GM18519 (cell line): ENCODE results near the gene LAMC1.
"Not testable (repeated sequence)": the region's sequence is repeated elsewhere in the genome, so short reads cannot be mapped to it uniquely, and the experiment has no call there.

Experiments used
- ATAC-seq: cut with Tn5 transposase; IDR thresholded peaks from one replicate; pipeline ENCODE4 v1.9.1; 2021; ENCODE audit warnings: mild to moderate bottlenecking, moderate library complexity; ENCODE audit not compliant: unreplicated experiment, low FRiP score

LAMC1 gene

DNA sequence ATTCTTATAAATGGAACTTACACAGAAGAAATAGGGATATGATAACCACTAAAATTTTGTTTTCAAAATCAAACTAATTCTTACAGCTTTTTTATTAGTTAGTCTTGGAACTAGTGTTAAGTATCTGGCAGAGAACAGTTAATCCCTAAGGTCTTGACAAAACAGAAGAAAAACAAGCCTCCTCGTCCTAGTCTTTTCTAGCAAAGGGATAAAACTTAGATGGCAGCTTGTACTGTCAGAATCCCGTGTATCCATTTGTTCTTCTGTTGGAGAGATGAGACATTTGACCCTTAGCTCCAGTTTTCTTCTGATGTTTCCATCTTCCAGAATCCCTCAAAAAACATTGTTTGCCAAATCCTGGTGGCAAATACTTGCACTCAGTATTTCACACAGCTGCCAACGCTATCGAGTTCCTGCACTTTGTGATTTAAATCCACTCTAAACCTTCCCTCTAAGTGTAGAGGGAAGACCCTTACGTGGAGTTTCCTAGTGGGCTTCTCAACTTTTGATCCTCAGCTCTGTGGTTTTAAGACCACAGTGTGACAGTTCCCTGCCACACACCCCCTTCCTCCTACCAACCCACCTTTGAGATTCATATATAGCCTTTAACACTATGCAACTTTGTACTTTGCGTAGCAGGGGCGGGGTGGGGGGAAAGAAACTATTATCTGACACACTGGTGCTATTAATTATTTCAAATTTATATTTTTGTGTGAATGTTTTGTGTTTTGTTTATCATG lies 120.5 kb downstream of the LAMC1 start:
- no peak for ATAC-seq

DNA sequence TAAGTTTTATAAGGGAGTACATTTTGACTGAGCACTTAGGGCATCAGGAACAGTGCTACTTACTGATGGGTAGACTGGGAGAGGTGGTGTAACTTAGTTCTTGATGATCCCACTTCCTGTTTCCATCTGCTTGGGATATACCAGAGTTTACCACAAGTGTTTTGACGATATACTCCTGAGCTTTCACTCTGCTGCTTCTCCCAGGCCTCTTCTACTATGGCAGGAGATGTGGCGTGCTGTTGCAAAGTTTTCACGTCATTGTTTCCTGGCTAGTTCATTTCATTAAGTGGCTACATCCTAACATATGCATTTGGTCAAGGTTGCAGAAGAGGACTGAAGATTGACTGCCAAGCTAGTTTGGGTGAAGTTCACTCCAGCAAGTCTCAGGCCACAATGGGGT lies 121.5 kb downstream of the LAMC1 start:
- ATAC-seq, result no peak

DNA sequence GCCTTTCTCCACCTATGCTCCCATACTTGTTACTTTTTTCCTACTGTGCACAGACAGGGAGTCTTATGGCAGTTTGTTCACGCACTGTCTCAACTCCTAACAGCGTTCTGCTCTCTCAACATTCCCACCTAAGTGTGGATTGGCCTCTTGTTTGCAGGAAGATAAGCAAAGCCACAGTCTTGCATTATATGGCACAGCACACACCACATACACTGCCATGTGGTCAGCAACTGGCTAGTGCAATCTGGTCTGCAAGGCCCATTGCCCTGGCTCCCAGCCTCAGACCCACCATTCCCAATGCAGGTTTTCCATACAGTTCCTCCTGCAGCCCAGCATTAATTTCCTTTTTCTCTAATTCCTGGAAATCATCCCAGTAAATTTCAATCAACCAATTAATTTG lies 124.5 kb downstream of the LAMC1 start:
- no peak for ATAC-seq

DNA sequence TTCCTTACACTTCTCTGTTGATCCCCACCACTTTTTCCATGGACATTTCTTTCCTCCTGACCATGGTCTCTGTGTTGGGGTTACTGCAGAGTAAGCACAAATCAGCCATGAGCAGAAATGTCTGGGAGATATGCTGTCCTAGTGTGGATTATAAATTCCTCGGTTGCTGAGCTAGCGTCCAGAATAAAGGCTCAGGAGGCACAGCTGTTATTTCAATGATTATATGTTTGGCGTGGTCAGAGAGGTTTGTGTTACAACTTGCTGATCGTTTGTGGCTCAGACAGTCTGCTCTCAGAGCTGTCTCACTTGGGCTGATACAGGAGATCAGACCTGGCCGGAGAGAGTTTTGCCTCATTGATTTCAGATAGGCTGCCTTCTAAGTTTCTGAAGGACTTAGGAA lies 125.4 kb downstream of the LAMC1 start:
- ATAC-seq, result no peak

DNA sequence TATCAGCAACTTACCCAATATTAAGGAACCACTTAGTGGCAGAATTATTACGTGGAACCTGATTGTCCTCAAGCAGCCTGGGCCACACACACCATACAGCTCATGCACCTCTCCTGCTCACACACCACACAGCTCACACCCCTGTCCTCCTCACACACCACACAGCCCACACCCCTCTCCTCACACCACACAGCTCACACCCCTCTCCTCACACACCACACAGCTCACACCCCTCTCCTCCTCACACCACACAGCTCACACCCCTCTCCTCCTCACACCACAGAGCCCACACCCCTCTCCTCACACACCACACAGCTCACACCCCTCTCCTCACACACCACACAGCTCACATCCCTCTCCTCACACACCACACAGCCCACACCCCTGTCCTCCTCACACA lies 126.1 kb downstream of the LAMC1 start:
- ATAC-seq, result no peak

DNA sequence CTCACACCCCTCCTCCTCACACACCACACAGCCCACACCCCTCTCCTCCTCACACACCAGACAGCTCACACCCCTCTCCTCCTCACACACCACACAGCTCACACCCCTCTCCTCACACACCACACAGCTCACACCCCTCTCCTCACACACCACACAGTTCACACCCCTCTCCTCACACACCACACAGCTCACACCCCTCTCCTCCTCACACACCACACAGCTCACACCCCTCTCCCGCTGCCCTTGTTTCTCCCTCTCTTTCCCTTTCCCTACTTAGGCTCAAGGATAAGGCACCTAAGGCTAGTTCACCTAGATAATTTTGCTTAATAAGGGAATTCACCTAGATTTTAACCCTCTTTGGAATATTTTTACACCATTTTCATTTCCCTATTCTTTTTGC lies 126.8 kb downstream of the LAMC1 start:
- ATAC-seq, result not testable (repeated sequence)

DNA sequence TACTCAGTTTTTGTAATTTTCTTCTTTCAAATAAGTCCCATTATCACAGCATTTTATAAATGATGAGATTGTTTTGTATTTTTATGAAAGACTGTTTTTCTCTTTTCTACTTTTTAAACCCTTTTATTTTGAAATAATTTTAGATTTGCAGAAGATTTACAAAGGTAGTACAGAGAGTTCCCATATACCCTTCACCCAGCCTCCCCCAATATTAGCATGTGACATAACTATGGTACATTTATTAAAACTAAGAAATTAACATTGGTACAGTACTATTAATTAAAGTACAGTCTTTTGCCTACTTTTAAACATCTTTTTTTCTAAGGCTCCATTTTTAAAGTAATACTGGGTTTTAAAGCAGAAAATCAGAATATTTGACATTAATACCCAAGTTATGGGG lies 127.2 kb downstream of the LAMC1 start:
- ATAC-seq, result no peak

DNA sequence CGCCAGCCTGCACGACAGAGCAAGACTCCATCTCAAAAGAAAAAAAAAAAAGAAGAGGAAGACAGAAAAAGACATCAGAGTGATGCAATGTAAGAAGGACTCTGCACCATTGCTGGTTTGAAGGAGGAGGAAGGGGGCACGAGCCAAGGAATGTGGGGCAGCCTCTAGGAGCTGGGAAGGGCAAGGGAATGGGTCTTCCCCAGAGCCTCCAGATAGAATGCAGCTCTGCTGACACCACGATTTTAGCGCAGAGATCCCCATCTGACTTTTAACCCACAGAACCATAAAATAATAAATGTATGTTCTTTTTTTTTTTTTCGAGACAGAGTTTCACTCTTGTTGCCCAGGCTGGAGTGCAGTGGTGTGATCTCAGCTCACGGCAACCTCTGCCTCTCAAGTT lies 129.0 kb downstream of the LAMC1 start:
- ATAC-seq, result no peak

DNA sequence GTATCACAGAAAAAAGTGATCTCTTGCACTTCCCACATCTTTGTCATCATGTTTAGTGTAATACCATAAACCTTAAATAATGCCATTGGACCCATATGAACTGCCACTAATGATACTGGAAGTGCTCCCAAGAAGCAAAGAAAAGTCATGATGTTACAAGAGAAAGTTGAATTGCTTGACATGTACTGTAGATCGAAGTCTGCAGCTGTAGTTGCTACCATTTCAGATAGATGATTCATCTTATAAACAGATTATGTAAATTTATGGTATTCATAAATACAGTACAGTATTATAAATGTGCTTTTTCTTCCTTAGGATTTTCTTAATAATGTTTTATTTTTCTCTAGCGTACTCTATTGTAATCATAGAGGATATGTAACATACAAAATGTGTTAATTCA lies 132.7 kb downstream of the LAMC1 start:
- no peak for ATAC-seq

DNA sequence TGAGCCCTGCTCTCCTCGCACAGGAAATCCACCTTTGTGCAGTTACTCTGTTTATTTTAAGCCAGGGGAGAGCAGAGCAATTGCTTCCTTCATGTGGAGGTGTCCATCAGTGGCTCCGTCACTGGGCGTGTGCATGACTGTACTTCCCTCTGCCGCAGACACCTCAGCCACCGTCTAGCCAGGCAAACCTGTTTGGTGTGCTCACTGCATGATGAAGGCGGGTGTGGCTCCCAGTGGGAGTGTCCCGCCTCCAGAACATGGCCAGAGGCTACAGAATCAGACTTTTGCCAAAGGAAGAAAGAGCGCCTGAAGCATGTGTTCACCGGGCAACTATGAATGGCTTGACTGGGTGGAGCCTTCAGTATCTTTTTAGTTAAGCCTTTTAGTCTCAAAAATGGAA lies 136.7 kb downstream of the LAMC1 start:
- ATAC-seq, result no peak

DNA sequence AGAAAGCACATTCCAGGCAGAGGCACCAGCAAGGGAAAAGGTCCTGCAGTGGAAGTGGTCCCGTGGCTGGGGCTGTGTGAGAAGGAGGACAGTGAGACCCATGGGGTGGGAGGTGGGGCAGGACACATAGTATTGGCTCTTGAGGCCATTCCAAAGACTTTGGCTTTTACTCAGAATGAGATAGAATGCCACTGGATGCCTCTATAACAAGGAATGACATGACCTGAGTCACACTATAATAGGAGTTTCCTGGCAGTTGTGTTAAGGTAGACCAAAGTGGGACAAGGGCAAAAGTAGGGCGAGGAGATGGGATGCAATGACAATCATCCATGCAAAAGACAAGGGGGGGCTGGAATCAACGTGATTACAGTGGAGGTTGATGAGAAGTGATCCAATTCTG lies 138.2 kb downstream of the LAMC1 start:
- ATAC-seq, result no peak

DNA sequence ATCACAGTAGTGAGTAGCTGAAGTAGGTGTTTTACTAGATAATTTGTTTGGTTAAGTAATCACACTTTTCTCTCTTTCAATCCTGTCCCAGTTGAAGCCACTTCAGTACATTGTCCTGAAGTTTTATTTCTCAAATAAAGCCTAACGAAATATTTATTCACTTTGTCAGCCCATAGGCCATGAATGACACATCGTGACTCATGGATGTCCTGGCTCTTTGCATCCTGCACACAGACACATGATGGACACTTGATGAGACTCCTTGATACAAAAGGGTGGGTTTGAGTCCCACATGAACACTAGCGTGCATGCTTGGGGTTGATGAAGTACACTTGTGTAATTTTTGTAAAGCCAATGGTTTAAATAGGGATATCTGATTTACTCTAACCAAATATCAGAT lies 140.1 kb downstream of the LAMC1 start:
- no peak for ATAC-seq

DNA sequence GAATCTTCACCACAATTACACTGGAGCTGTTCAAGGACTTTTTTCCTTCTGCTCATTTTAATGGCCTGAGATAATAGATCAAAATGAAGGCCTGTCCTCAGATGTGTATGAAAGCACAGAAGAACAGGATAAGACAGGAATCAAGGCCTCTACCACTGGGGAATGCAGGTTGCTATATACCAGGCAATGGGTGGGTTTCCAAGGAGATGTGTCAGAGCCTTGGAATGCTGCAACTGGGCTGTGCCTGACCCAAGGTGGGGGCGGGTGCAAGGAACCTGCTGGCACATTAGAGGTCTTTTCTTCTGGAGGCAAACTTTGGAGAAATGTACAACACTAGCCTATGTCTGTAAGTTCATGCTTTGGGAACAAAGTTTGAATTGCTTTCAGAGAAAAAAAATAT lies 141.1 kb downstream of the LAMC1 start:
- no peak for ATAC-seq

DNA sequence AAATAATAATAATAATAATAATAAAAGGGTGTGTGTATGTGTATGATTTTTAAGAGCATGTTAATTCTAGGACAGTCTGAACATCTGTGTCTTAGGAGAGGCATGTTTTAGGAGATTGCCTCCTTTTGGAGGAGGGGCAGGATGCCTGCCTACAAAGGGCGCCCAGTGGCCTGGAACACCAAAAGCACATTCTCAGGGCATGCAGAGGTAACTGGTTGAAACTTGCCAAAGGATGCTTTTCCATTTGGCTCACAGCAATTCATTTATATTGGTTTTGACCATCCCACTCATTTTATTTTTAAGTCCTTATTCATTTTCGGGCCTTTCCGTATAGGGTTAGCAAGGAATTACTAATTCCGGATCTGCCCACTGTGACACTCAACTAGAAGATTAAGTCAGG lies 141.7 kb downstream of the LAMC1 start:
- ATAC-seq, result no peak

DNA sequence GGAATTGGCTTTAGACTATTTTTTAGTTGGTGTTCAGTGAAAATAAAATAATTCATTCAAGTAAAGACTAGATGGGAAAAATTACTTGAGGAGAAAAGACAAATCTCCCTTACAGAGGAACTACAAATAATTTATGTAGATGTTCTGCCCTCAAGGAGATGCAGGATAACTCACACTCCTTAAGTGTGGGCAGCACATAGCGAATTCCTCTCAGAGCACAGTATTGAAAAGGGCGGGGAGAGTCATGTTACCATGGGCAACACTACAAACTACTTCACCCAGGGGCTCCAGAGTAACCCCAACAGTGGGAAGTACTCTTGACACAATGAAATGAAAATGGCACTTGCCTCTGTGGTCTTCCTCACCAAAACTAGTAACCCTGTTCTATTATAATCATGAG lies 142.2 kb downstream of the LAMC1 start:
- no peak for ATAC-seq

DNA sequence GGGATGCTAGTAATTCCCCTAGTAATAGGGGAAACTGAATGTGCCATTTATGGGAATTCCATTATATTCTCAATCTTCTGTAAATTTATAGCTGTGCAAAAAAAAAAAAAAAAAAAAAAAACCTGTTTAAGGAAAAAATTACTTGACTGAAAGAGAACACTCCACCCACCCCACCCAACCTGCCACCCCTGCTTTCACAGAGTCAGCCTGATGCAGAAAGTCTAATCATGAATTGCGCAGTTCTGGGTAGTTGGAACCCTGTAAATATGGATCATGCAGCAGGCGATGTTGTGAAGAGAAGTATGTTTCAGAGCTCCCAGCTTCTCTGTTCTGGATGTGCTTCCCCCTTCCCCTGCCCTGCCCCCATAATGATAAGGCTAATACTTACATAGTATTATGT lies 143.2 kb downstream of the LAMC1 start:
- ATAC-seq, result no peak

DNA sequence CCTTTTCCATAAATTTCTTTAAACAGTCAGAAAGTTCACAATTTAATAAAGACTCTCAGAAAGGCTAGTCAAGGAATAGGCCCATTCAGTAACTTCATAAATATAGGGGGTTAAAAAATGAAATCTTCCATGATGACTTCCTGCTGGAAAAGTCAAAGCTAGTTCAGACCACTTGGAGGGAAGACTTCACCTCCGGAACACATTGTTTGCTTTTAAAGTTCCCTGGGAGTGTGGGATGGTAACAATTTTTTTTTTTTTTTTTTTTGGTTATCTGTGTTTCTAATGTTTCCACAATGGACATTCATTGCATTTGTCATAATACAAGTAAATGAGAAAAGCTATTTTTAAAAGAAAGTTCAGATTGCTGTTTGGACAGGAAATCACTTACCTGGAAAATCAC lies 144.5 kb downstream of the LAMC1 start:
- no peak for ATAC-seq

DNA sequence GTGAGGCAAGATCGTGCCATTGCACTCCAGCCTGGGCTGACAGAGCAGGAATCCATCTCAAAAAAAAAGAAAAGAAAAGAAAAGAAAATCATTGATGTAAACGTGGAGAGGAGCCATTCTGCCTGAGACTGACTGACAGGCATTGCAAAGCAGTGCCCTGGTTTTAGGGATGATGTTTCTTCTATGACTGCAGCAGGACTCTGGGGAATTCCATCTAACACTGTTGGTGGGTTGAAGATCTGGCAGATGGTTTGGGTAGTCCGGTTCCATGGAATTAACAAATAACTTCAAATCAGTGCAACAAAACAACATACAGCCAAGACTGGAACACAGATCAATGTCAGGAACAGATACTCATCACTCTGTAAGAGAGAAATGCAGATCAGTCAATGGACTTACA lies 145.1 kb downstream of the LAMC1 start:
- no peak for ATAC-seq

DNA sequence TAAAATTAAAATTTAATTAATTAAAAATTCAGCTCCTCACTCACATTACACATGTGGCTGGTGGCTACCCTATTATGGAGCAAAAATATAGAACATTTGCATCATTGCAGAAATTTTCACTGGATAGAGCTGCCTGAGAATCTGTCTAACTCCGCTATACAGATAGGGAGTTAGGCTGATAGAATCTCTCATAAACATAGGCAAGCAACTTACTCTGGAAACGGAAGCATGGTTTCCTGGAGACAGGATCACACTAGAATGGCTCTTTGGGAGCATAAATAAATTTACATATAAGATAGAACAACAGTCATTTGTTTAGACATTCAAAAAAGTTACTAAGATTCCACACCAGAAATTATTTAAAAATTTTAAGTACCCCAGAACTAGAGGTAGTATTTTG lies 150.6 kb downstream of the LAMC1 start:
- ATAC-seq, result no peak

DNA sequence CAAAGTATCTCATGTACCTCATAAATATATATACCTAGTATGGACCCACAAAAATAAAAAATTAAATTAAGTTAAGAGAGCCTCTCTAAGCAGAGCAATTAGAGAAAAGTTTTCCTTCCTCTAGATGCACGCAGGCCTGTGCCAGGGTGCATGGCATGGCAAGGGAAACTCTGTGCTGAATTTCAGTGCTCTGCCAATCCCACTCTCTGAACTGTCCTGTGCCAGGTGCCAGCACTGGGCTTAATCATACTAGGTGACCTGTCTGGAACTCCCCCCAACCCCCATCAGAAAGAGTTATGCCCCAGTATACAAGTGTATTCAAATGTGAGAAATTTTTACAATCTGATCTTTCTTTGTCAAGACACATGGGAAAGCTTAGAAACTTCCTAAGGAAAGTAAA lies 152.4 kb downstream of the LAMC1 start:
- no peak for ATAC-seq

DNA sequence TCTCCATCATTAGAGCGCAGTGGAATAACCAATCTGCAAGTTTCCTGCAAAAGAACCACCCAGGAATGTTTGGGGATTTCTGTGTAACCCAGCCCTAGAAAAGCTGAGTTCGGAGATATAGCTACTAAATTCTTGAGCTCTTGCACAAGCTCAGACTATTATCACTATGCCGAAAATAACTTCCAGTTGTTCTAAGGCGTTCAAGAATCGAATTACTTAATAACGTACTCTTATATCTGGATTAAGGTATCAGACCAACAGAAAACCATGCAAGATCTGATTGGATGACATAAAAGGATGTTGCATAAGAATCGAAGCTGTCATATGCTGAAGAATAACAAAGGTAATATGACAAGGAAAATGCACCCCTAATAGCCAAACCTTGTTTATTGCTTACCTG lies 155.3 kb downstream of the LAMC1 start:
- ATAC-seq, result no peak

DNA sequence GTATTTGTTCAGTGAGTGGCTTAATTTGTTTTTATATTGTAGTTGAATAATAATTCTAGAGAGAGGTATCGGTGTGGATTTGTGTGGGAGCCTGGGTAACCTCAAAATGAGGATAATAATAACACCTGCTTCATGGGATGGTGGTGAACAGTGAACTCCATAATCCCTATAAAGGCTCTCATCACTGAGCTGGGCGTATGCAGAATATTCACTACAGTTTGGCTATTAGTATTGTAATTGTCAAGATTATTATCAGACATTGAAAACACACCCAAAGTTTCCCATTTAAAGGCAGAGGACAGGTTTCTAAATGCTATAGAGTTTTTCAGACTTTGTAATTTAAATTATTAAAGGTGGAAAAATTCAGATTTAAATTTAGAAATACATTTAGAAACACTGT lies 155.8 kb downstream of the LAMC1 start:
- ATAC-seq, result no peak

DNA sequence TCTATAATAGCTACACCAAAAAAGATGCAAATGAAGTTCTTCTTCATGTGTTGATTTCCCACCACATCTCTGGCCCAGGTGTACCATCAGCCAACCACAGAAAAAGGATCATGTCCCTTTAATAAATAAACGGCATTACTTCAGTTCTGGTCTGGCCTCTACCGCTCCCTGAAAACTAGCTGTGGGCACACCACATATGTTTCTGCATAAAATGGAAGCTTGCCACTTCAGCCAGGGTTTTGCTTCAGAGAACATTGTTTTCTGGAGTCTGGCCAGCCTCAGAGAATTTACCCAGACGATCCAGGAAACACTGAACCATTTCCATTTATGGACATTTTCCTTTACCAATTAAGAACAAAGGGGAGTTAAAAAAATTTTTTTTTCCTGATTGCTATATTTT lies 157.0 kb downstream of the LAMC1 start:
- no peak for ATAC-seq
